ENCODE results near the gene RAD51C.

RAD51C gene

GRCh38 chr17:58706351-58707140, 14.1 kb downstream of the RAD51C start:
- no peak overlapping the region for H3K4me3 ChIP-seq (ENCODE audit: low read depth, low read length)
- TF ChIP-seq CTCF (conservative IDR thresholded peaks at IDR 0.05; ENCODE audit: low read depth, low read length), result no peak
- DNase-seq (ENCODE audit: low read depth), result no peak

- TF ChIP-seq CTCF (conservative IDR thresholded peaks at IDR 0.05; ENCODE audit: low read depth, low read length), result peak; percentile 66
- peak; percentile 81 for DNase-seq (ENCODE audit: low read depth)
- no peak overlapping the region for H3K4me3 ChIP-seq (ENCODE audit: low read depth, low read length)
Observed at GRCh38 chr17:58710948-58711552, 18.6 kb downstream of the RAD51C start.

- no peak for TF ChIP-seq CTCF (conservative IDR thresholded peaks at IDR 0.05; ENCODE audit: low read depth, low read length)
- no peak for DNase-seq (ENCODE audit: low read depth)
- no peak overlapping the region for H3K4me3 ChIP-seq (ENCODE audit: low read depth, low read length)
Observed at GRCh38 chr17:58722274-58722673, 29.9 kb downstream of the RAD51C start.

GRCh38 chr17:58722696-58723095, 30.3 kb downstream of the RAD51C start:
- H3K4me3 ChIP-seq (ENCODE audit: low read depth, low read length), result no peak overlapping the region
- TF ChIP-seq CTCF (conservative IDR thresholded peaks at IDR 0.05; ENCODE audit: low read depth, low read length), result no peak
- DNase-seq (ENCODE audit: low read depth), result no peak

GRCh38 chr17:58728798-58729197, 36.4 kb downstream of the RAD51C start:
- no peak overlapping the region for H3K4me3 ChIP-seq (ENCODE audit: low read depth, low read length)
- TF ChIP-seq CTCF (conservative IDR thresholded peaks at IDR 0.05; ENCODE audit: low read depth, low read length), result no peak
- peak; percentile 3 for DNase-seq (ENCODE audit: low read depth)

GRCh38 chr17:58730937-58731336, 38.5 kb downstream of the RAD51C start:
- no peak for DNase-seq (ENCODE audit: low read depth)
- TF ChIP-seq CTCF (conservative IDR thresholded peaks at IDR 0.05; ENCODE audit: low read depth, low read length), result no peak
- no peak overlapping the region for H3K4me3 ChIP-seq (ENCODE audit: low read depth, low read length)

GRCh38 chr17:58734040-58734439, 41.6 kb downstream of the RAD51C start:
- H3K4me3 ChIP-seq (ENCODE audit: low read depth, low read length), result no peak overlapping the region
- no peak for DNase-seq (ENCODE audit: low read depth)
- no peak for TF ChIP-seq CTCF (conservative IDR thresholded peaks at IDR 0.05; ENCODE audit: low read depth, low read length)
